Measurements from ENCODE around the gene WNT11. TPM values are rescaled to one million over a fixed set of nuclear protein-coding genes. Genes with fewer than 3 reads are reported as not detected.

The WNT11 gene
- total RNA-seq, 1 experiment from 2014 or later, result 29.0 TPM

- H3K4me1 ChIP-seq, result peaks cover 14% of the 10 kb centered on the region
- BruUV-seq (replicated peaks), result no TSS peak
- peaks cover 25% of the 10 kb centered on the region for H3K36me3 Mint-ChIP-seq (ENCODE audit: insufficient read depth, unreplicated experiment)
- peak overlapping the region; percentile 85 for H3K4me3 Mint-ChIP-seq (ENCODE audit: unreplicated experiment)
- no peaks in the 10 kb centered on the region for H3K9me3 ChIP-seq
- H3K36me3 ChIP-seq (ENCODE audit: control insufficient read depth, insufficient read depth, low read length), result no peaks in the 10 kb centered on the region
- DNase-seq, result peak; percentile 70 to 88
- TF ChIP-seq, protein P1, sequence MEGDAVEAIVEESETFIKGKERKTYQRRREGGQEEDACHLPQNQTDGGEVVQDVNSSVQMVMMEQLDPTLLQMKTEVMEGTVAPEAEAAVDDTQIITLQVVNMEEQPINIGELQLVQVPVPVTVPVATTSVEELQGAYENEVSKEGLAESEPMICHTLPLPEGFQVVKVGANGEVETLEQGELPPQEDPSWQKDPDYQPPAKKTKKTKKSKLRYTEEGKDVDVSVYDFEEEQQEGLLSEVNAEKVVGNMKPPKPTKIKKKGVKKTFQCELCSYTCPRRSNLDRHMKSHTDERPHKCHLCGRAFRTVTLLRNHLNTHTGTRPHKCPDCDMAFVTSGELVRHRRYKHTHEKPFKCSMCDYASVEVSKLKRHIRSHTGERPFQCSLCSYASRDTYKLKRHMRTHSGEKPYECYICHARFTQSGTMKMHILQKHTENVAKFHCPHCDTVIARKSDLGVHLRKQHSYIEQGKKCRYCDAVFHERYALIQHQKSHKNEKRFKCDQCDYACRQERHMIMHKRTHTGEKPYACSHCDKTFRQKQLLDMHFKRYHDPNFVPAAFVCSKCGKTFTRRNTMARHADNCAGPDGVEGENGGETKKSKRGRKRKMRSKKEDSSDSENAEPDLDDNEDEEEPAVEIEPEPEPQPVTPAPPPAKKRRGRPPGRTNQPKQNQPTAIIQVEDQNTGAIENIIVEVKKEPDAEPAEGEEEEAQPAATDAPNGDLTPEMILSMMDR (IDR thresholded peaks at IDR 0.05; ENCODE audit: insufficient read depth in 1 of 2, low read depth in 1 of 2, low read length in 1 of 2, severe bottlenecking in 1 of 2, unreplicated experiment in 1 of 2), result peak in 1 of 2 experiments; percentile 36
- intact Hi-C loops (cut with micrococcal nuclease; ENCODE audit: unreplicated experiment), result loop anchor here (2.0 to 5.0 kb wide), 4 partner anchors 53 to 475 kb away; partner anchors contain the start of genes EMSY and UVRAG
- H3K4me1 Mint-ChIP-seq (ENCODE audit: low read depth, unreplicated experiment), result peaks cover 22% of the 10 kb centered on the region
- ChIA-PET POLR2A (interaction anchor here (0.5 kb wide), 2 partner anchors 308 to 321 kb away, joined by 4 to 9 read pairs; no protein-coding TSS in a partner anchor), CTCF (interaction anchor here (0.7 to 6.4 kb wide), 5 partner anchors 115 to 308 kb away, joined by 3 to 170 read pairs (median 5); no protein-coding TSS in a partner anchor)
- H3K27me3 Mint-ChIP-seq (ENCODE audit: insufficient read depth, unreplicated experiment), result no peaks in the 10 kb centered on the region
- no peaks in the 10 kb centered on the region for H3K9me3 Mint-ChIP-seq (ENCODE audit: unreplicated experiment)
- peak overlapping the region; percentile 70 for H3K4me3 ChIP-seq (ENCODE audit: low read depth, low read length)
- H3K27ac Mint-ChIP-seq (ENCODE audit: unreplicated experiment), result peak overlapping the region; percentile 60
- no peaks in the 10 kb centered on the region for H3K27me3 ChIP-seq (replicated peaks; ENCODE audit: control insufficient read depth, insufficient read depth, low read length)
These were observed 838 bp downstream of the WNT11 start for GRCh38 chr11:76205252-76206076.

DNA sequence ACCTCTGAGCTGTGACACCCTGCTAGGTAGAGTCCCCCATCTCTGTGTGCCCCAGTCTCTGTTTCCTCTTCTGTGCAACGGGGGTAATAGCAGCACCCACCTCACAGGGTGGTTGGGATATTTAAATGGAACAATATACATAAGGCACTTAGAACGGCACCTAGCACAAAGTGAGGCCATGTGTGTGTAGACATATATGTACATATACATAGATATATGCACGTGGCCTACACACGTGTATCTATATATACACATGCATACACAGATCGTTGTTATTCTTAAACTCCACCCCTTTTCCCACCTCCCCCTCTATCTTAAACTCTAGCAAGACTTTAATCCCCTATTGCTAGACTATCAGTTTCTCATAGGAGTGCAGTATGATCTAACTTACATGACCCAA, 2.4 kb downstream of the WNT11 start:
- H3K4me3 ChIP-seq (ENCODE audit: low read depth, low read length), result no peak overlapping the region
- BruUV-seq (replicated peaks), result no TSS peak
- no peaks in the 10 kb centered on the region for H3K9me3 ChIP-seq
- Mint-ChIP-seq H3K27me3 (ENCODE audit: insufficient read depth, unreplicated experiment) (no peaks in the 10 kb centered on the region), H3K9me3 (ENCODE audit: unreplicated experiment) (no peaks in the 10 kb centered on the region), H3K36me3 (ENCODE audit: insufficient read depth, unreplicated experiment) (peaks cover 23% of the 10 kb centered on the region), H3K27ac (ENCODE audit: unreplicated experiment) (no peak overlapping the region), H3K4me3 (ENCODE audit: unreplicated experiment) (peak overlapping the region; percentile 85), H3K4me1 (ENCODE audit: low read depth, unreplicated experiment) (peaks cover 22% of the 10 kb centered on the region)
- TF ChIP-seq, protein P1 (IDR thresholded peaks at IDR 0.05; ENCODE audit: insufficient read depth in 1 of 2, low read depth in 1 of 2, low read length in 1 of 2, severe bottlenecking in 1 of 2, unreplicated experiment in 1 of 2), result no peak
- intact Hi-C loops (cut with micrococcal nuclease; ENCODE audit: unreplicated experiment), result no loop called here
- ChIA-PET POLR2A (no interaction called here), CTCF (no interaction called here)
- H3K27me3 ChIP-seq (replicated peaks; ENCODE audit: control insufficient read depth, insufficient read depth, low read length), result no peaks in the 10 kb centered on the region
- H3K36me3 ChIP-seq (ENCODE audit: control insufficient read depth, insufficient read depth, low read length), result no peaks in the 10 kb centered on the region
- peaks cover 14% of the 10 kb centered on the region for H3K4me1 ChIP-seq
- no peak for DNase-seq

GRCh38 chr11:76203131-76203925, 3.0 kb downstream of the WNT11 start:
- no peaks in the 10 kb centered on the region for H3K9me3 ChIP-seq
- Mint-ChIP-seq H3K4me3 (ENCODE audit: unreplicated experiment) (no peak overlapping the region), H3K27me3 (ENCODE audit: insufficient read depth, unreplicated experiment) (no peaks in the 10 kb centered on the region), H3K9me3 (ENCODE audit: unreplicated experiment) (no peaks in the 10 kb centered on the region), H3K27ac (ENCODE audit: unreplicated experiment) (no peak overlapping the region), H3K4me1 (ENCODE audit: low read depth, unreplicated experiment) (peaks cover 22% of the 10 kb centered on the region), H3K36me3 (ENCODE audit: insufficient read depth, unreplicated experiment) (peaks cover 23% of the 10 kb centered on the region)
- H3K27me3 ChIP-seq (replicated peaks; ENCODE audit: control insufficient read depth, insufficient read depth, low read length), result no peaks in the 10 kb centered on the region
- no peaks in the 10 kb centered on the region for H3K36me3 ChIP-seq (ENCODE audit: control insufficient read depth, insufficient read depth, low read length)
- TF ChIP-seq, protein P1 (IDR thresholded peaks at IDR 0.05; ENCODE audit: insufficient read depth in 1 of 2, low read depth in 1 of 2, low read length in 1 of 2, severe bottlenecking in 1 of 2, unreplicated experiment in 1 of 2), result no peak
- no TSS peak for BruUV-seq (replicated peaks)
- ChIA-PET POLR2A (no interaction called here), CTCF (no interaction called here)
- H3K4me1 ChIP-seq, result peaks cover 14% of the 10 kb centered on the region
- intact Hi-C loops (cut with micrococcal nuclease; ENCODE audit: unreplicated experiment), result no loop called here
- no peak overlapping the region for H3K4me3 ChIP-seq (ENCODE audit: low read depth, low read length)
- DNase-seq, result no peak

Data from Caco-2 (cell line).